ENCODE results near the gene SUCLA2.

SUCLA2 gene

GRCh38 chr13:47896111-47896510 lies 105.0 kb downstream of the SUCLA2 start:
- no peak overlapping the region for H3K4me3 ChIP-seq (ENCODE audit: low read depth, low read length)
- TF ChIP-seq CTCF (IDR thresholded peaks at IDR 0.05; ENCODE audit: borderline replicate concordance, insufficient read depth, low read depth, low read length): no peak

- TF ChIP-seq CTCF (IDR thresholded peaks at IDR 0.05; ENCODE audit: borderline replicate concordance, insufficient read depth, low read depth, low read length): no peak
- no peak overlapping the region for H3K4me3 ChIP-seq (ENCODE audit: low read depth, low read length)
Observed at GRCh38 chr13:47893527-47893926, 107.5 kb downstream of the SUCLA2 start.
